NCI-H1048 (cell line): ENCODE measurements around the gene NCAM2.
A peak's percentile ranks its signal among the peaks of the same experiment; 100 is the strongest.

Experiments used
- DNase-seq: peaks from one replicate; lab custom pipeline; 2025; lab: John Stamatoyannopoulos, UW

The NCAM2 gene

GRCh38 chr21:21028275-21028820, 30.1 kb downstream of the NCAM2 start:
- no peak for DNase-seq

GRCh38 chr21:21029164-21029563, 31.0 kb downstream of the NCAM2 start:
- no peak for DNase-seq

- DNase-seq: no peak
Measured at GRCh38 chr21:21030311-21030710, 32.1 kb downstream of the NCAM2 start.

GRCh38 chr21:21034036-21034435, 35.8 kb downstream of the NCAM2 start:
- DNase-seq: no peak

- DNase-seq: peak; percentile 61
Measured at GRCh38 chr21:21039624-21040170, 41.5 kb downstream of the NCAM2 start.

- DNase-seq: no peak
Measured at GRCh38 chr21:21045518-21045917, 47.3 kb downstream of the NCAM2 start.

- no peak for DNase-seq
Measured at GRCh38 chr21:21046063-21046462, 47.9 kb downstream of the NCAM2 start.

- no peak for DNase-seq
Measured at GRCh38 chr21:21051109-21052055, 53.2 kb downstream of the NCAM2 start.

GRCh38 chr21:21052672-21053071, 54.5 kb downstream of the NCAM2 start:
- no peak for DNase-seq

GRCh38 chr21:21057349-21058062, 59.3 kb downstream of the NCAM2 start:
- DNase-seq: no peak

GRCh38 chr21:21063828-21064227, 65.6 kb downstream of the NCAM2 start:
- DNase-seq: no peak

GRCh38 chr21:21064353-21064752, 66.1 kb downstream of the NCAM2 start:
- DNase-seq: no peak

GRCh38 chr21:21067375-21067774, 69.2 kb downstream of the NCAM2 start:
- DNase-seq: no peak

GRCh38 chr21:21074305-21074704, 76.1 kb downstream of the NCAM2 start:
- no peak for DNase-seq

- DNase-seq: no peak
Measured at GRCh38 chr21:21076051-21076450, 77.8 kb downstream of the NCAM2 start.

GRCh38 chr21:21076491-21076890, 78.3 kb downstream of the NCAM2 start:
- DNase-seq: no peak

- no peak for DNase-seq
Measured at GRCh38 chr21:21079646-21080045, 81.4 kb downstream of the NCAM2 start.

- DNase-seq: no peak
Measured at GRCh38 chr21:21084179-21084578, 86.0 kb downstream of the NCAM2 start.

- DNase-seq: no peak
Measured at GRCh38 chr21:21085206-21085605, 87.0 kb downstream of the NCAM2 start.

GRCh38 chr21:21096956-21097355, 98.7 kb downstream of the NCAM2 start:
- DNase-seq: no peak

GRCh38 chr21:21097466-21097865, 99.3 kb downstream of the NCAM2 start:
- DNase-seq: no peak

GRCh38 chr21:21101911-21102310, 103.7 kb downstream of the NCAM2 start:
- no peak for DNase-seq

- DNase-seq: no peak
Measured at GRCh38 chr21:21102896-21103295, 104.7 kb downstream of the NCAM2 start.
